OCI-LY1 (cell line): ENCODE measurements around the gene CCDC187.

Experiments
- EZH2 ChIP-seq: fragments of 200-600 bp; sonication (generic), shearing (Covaris generic); IDR thresholded peaks from 2 replicates; pipeline ENCODE4 v1.8.0; 2017; ENCODE audit warnings: borderline replicate concordance, mixed run types, mild to moderate bottlenecking, antibody characterized with exemption, low read length, moderate library complexity, mixed read lengths
- TF ChIP-seq, protein P1 (sequence below): fragments of 200-600 bp; sonication (generic), shearing (Covaris generic); IDR thresholded peaks from 2 replicates; pipeline ENCODE4 v1.5.1; 2017; ENCODE audit warnings: mild to moderate bottlenecking, antibody characterized with exemption, low read length, moderate library complexity, mixed read lengths

DNA sequence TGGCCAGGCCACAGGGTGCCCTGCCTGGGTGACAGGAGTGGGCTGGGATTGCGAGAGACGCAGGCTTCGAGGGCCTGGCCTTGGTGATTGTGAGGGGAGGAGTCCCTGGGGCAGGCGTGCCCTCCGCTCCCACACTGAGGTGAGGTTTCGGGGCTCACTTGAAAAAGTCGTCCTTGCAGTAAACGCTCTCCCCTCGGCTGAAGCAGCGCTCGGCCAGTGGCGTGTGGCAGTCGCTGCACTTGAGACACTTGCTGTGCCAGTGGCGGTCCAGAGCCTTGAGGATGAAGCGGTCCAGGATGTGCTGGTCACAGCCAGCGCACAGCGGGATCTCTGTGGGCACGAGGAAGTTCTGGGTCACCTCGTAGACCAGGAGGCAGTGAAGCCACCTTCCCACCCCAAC, 103.5 kb downstream of the CCDC187 start:
- TF ChIP-seq, protein P1, sequence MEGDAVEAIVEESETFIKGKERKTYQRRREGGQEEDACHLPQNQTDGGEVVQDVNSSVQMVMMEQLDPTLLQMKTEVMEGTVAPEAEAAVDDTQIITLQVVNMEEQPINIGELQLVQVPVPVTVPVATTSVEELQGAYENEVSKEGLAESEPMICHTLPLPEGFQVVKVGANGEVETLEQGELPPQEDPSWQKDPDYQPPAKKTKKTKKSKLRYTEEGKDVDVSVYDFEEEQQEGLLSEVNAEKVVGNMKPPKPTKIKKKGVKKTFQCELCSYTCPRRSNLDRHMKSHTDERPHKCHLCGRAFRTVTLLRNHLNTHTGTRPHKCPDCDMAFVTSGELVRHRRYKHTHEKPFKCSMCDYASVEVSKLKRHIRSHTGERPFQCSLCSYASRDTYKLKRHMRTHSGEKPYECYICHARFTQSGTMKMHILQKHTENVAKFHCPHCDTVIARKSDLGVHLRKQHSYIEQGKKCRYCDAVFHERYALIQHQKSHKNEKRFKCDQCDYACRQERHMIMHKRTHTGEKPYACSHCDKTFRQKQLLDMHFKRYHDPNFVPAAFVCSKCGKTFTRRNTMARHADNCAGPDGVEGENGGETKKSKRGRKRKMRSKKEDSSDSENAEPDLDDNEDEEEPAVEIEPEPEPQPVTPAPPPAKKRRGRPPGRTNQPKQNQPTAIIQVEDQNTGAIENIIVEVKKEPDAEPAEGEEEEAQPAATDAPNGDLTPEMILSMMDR = no peak
- no peak for TF ChIP-seq EZH2
